Mucosa of rectum (tissue), 2 donors: ENCODE measurements around the gene SLC5A6.
"Not testable (repeated sequence)": the region's sequence is repeated elsewhere in the genome, so short reads cannot be mapped to it uniquely, and the experiment has no call there.

Experiments used
- H3K27ac ChIP-seq, 2 donors: one replicate each; pipeline ENCODE4 v1.7.0; 2013; ENCODE audit warnings: inconsistent platforms in 2 of 2, low read depth in 2 of 2, low read length in 2 of 2
- H3K27me3 ChIP-seq, 2 donors: one replicate each; pipeline ENCODE4 v1.7.0; 2013; ENCODE audit warnings: low read length in 2 of 2; ENCODE audit not compliant: control insufficient read depth in 2 of 2, insufficient read depth in 2 of 2
- H3K36me3 ChIP-seq, 2 donors: one replicate each; pipeline ENCODE4 v1.7.0; 2013; ENCODE audit warnings: low read length in 2 of 2; ENCODE audit not compliant: control insufficient read depth in 2 of 2, insufficient read depth in 2 of 2
- H3K4me1 ChIP-seq, 2 donors: one replicate each; pipeline ENCODE4 v1.7.0; 2013; ENCODE audit warnings: low read length in 2 of 2, mild to moderate bottlenecking in 1 of 2; ENCODE audit not compliant: control insufficient read depth in 2 of 2, insufficient read depth in 2 of 2
- H3K4me3 ChIP-seq, 2 donors: one replicate each; pipeline ENCODE4 v1.7.0; 2013; ENCODE audit warnings: low read length in 2 of 2
- H3K9ac ChIP-seq, 2 donors: one replicate each; pipeline ENCODE4 v1.7.0; 2013; ENCODE audit warnings: low read length in 2 of 2, low read depth in 1 of 2, mild to moderate bottlenecking in 1 of 2
- H3K9me3 ChIP-seq, 2 donors: one replicate each; pipeline ENCODE4 v1.7.0; 2013; ENCODE audit warnings: low read length in 2 of 2; ENCODE audit not compliant: control insufficient read depth in 2 of 2
- donor health status: healthy.
- donor health status: Normal muscosa, but diverticular disease.

Gene SLC5A6

DNA sequence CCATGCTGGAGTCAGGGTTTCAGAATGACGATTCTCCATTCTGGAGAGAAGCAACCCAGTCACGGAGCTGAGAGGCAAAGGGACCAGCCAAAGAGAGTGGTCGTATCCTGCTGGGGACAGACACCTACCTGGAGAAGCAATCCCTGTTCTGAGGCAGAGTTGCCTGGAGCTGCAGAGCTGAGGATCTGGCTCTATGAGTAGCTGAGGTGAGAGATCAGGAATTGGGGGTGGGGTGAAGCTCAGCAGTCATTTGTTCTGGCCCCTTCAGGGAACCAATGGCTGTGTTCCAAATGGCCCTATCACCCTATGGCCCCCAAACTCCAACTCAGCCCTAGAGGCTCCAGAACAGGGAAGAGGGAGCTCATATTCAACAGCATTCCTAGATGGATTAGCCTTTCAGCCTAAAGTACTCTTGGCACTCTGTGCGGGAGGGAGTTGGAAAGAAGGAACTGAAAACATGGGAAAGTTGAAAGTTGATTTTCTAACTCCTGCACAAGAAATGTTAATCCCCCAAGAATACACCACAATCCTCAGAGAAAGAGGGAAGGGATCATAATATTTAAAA, 3.5 kb downstream of the SLC5A6 start:
- no peak overlapping the region for H3K4me3 ChIP-seq
- no peak overlapping the region for H3K9ac ChIP-seq
- H3K27me3 ChIP-seq, result no peaks in the 10 kb centered on the region
- H3K4me1 ChIP-seq, result peaks cover 14 to 16% of the 10 kb centered on the region in 2 donors
- H3K36me3 ChIP-seq, result peaks cover 14 to 41% of the 10 kb centered on the region in 2 donors
- no peaks in the 10 kb centered on the region for H3K9me3 ChIP-seq
- no peak overlapping the region for H3K27ac ChIP-seq

GRCh38 chr2:27206346-27206745, 5.7 kb downstream of the SLC5A6 start:
- Histone ChIP-seq H3K4me1 (peaks cover 7 to 11% of the 10 kb centered on the region in 2 donors), H3K27me3 (no peaks in the 10 kb centered on the region), H3K9ac (no peak overlapping the region), H3K4me3 (no peak overlapping the region), H3K27ac (no peak overlapping the region), H3K9me3 (no peaks in the 10 kb centered on the region), H3K36me3 (peaks cover 20 to 55% of the 10 kb centered on the region in 2 donors)

- Histone ChIP-seq H3K27ac (no peak overlapping the region), H3K36me3 (peaks cover 24 to 58% of the 10 kb centered on the region in 2 donors), H3K4me1 (peaks cover 3 to 7% of the 10 kb centered on the region in 2 donors), H3K4me3 (no peak overlapping the region), H3K9me3 (no peaks in the 10 kb centered on the region), H3K9ac (no peak overlapping the region), H3K27me3 (no peaks in the 10 kb centered on the region)
Measured at GRCh38 chr2:27205206-27205605, 6.9 kb downstream of the SLC5A6 start.

- H3K36me3 ChIP-seq, result peaks cover 25 to 59% of the 10 kb centered on the region in 2 donors
- no peak overlapping the region for H3K9ac ChIP-seq
- H3K27ac ChIP-seq, result no peak overlapping the region
- H3K4me3 ChIP-seq, result no peak overlapping the region
- H3K9me3 ChIP-seq, result no peaks in the 10 kb centered on the region
- peaks cover 0 to 2% of the 10 kb centered on the region in 2 donors for H3K4me1 ChIP-seq
- H3K27me3 ChIP-seq, result no peaks in the 10 kb centered on the region
Measured at GRCh38 chr2:27204566-27204965, 7.5 kb downstream of the SLC5A6 start.

- H3K9me3 ChIP-seq, result no peaks in the 10 kb centered on the region
- H3K36me3 ChIP-seq, result peaks cover 25 to 56% of the 10 kb centered on the region in 2 donors
- no peak overlapping the region for H3K4me3 ChIP-seq
- no peaks in the 10 kb centered on the region for H3K4me1 ChIP-seq
- no peak overlapping the region for H3K9ac ChIP-seq
- no peaks in the 10 kb centered on the region for H3K27me3 ChIP-seq
- no peak overlapping the region for H3K27ac ChIP-seq
Measured at GRCh38 chr2:27203741-27204140, 8.3 kb downstream of the SLC5A6 start.

DNA sequence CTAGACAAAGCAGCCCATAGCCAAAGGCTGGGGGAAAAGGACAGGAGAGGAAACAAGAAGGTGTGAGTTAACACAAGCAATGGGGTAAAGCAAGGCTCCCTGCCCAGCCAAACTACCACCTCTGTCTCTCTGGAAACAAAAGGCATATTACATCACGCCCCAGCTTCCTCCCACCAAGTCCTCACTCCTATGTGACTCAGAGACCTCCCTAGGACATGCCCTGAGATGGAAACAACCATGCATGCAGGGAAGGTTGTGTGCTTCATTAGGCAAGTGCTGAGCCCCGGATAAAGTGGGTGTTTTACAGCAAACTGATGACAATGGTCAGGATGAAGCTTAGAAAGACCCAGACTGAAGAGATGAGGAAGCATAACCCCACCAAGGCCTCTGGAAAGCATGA, 9.2 kb downstream of the SLC5A6 start:
- H3K9me3 ChIP-seq, result no peaks in the 10 kb centered on the region
- no peak overlapping the region for H3K9ac ChIP-seq
- peaks cover 25 to 53% of the 10 kb centered on the region in 2 donors for H3K36me3 ChIP-seq
- no peaks in the 10 kb centered on the region for H3K4me1 ChIP-seq
- no peaks in the 10 kb centered on the region for H3K27me3 ChIP-seq
- no peak overlapping the region for H3K4me3 ChIP-seq
- no peak overlapping the region for H3K27ac ChIP-seq

DNA sequence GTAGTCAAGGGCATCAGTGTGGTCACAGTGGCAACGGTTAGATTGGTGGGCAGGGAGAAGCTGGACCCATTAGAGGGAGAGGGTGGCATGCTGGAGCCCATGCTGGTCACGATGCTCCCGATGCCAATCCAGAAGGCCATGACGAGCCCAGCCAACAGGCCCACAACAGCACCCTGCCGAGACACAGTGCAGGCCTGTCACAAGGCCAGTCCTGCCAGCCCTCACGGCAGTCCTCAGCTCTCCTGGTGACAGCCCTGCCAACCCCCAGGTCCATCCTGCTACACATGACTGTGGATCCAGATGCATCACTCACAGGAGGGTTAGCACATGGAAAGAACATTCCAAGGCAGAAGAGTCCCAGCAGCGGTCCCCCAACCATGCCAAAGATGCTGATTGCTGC, 10.4 kb downstream of the SLC5A6 start:
- Histone ChIP-seq H3K9me3 (no peaks in the 10 kb centered on the region), H3K36me3 (peaks cover 21 to 42% of the 10 kb centered on the region in 2 donors), H3K4me1 (no peaks in the 10 kb centered on the region), H3K27ac (no peak overlapping the region), H3K9ac (no peak overlapping the region), H3K27me3 (no peaks in the 10 kb centered on the region), H3K4me3 (no peak overlapping the region)

DNA sequence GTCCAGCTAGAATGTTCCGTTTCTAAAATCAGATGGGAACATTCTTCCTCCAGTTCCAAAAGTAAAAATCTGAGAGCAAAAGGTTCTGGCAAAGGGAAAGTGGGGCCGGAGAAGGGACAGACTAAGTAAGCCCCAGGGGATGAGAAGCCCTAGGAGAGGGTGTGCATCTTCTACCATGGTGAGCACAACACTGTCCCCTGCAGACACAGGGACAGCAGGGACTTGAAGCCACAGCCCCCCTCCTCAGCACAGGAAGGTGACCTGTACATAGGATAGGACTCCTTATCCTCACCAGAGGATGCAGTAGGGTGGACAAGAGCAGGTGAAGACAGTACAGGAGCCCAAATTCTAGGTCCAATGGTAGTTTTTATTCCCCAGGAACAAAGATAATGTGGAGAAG, 12.8 kb downstream of the SLC5A6 start:
- H3K4me1 ChIP-seq, result no peaks in the 10 kb centered on the region
- H3K27ac ChIP-seq, result no peak overlapping the region
- no peaks in the 10 kb centered on the region for H3K9me3 ChIP-seq
- no peak overlapping the region for H3K9ac ChIP-seq
- H3K27me3 ChIP-seq, result no peaks in the 10 kb centered on the region
- H3K4me3 ChIP-seq, result no peak overlapping the region
- peaks cover 17 to 24% of the 10 kb centered on the region in 2 donors for H3K36me3 ChIP-seq

- Histone ChIP-seq H3K4me3 (no peak overlapping the region), H3K9me3 (no peaks in the 10 kb centered on the region), H3K4me1 (no peaks in the 10 kb centered on the region), H3K9ac (no peak overlapping the region), H3K36me3 (peaks cover 11 to 18% of the 10 kb centered on the region in 2 donors), H3K27ac (no peak overlapping the region), H3K27me3 (no peaks in the 10 kb centered on the region)
Measured at GRCh38 chr2:27198627-27199026, 13.4 kb downstream of the SLC5A6 start.

DNA sequence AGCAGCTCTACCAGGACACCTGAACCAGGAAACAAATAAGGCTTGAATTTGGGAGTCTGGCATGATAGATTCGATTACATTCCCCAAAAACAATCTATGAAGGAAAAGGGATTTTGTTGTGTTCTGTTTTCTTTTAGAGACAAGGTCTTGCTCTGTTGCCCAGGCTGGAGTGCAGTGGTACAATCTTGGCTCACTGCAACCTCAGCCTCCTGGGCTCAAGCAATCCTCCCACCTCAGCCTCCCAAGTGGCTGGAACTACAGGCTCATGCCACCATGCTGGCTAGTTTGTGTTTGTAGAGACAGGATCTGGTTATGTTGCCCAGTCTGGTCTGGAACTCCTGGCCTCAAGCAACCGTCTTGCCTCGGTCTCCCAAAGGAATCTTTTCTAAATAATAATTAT, 14.0 kb downstream of the SLC5A6 start:
- H3K9me3 ChIP-seq, H3K4me1 ChIP-seq, H3K27ac ChIP-seq, H3K9ac ChIP-seq, H3K4me3 ChIP-seq, H3K27me3 ChIP-seq: not testable (repeated sequence)
- H3K36me3 ChIP-seq, result peaks cover 10 to 13% of the 10 kb centered on the region in 2 donors

DNA sequence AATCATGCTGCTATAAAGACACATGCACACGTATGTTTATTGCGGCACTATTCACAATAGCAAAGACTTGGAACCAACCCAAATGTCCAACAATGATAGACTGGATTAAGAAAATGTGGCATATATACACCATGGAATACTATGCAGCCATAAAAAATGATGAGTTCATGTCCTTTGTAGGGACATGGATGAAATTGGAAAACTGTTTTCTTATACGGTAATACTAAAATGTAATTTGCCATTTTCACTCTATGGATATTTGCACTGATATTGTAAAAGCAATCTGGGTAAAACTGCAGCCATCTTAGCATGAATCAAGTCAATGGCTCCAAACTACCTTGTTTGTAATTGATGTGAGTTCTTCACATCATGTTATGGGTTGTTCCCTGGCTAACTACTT, 16.3 kb downstream of the SLC5A6 start:
- not testable (repeated sequence) for H3K9ac ChIP-seq, H3K36me3 ChIP-seq, H3K27ac ChIP-seq, H3K4me3 ChIP-seq, H3K27me3 ChIP-seq, H3K4me1 ChIP-seq, H3K9me3 ChIP-seq
